NCI-H226 (cell line): ENCODE results near the gene FAM240B.
A peak's percentile ranks its signal among the peaks of the same experiment; 100 is the strongest.

ENCODE experiments used
- DNase-seq: peaks from one replicate; pipeline ENCODE4 v3.0.0-alpha.2; 2015

FAM240B gene

GRCh38 chr9:38720083-38720745 lies at the start of gene FAM240B:
Gene FAM240B, minus strand, starts transcription at chr9:38720133. Its CDS starts 16,134 bp downstream, at chr9:38703999.
- DNase-seq, result no peak

GRCh38 chr9:38768351-38768761 lies 48.4 kb upstream of the FAM240B start:
- no peak for DNase-seq

GRCh38 chr9:38765101-38765500 lies 45.2 kb upstream of the FAM240B start:
- no peak for DNase-seq

GRCh38 chr9:38761999-38762398 lies 42.1 kb upstream of the FAM240B start:
- DNase-seq, result no peak

GRCh38 chr9:38761339-38761738 lies 41.4 kb upstream of the FAM240B start:
- no peak for DNase-seq

GRCh38 chr9:38756702-38757101 lies 36.8 kb upstream of the FAM240B start:
- no peak for DNase-seq

- DNase-seq, result no peak
Observed at GRCh38 chr9:38747941-38748340, 28.0 kb upstream of the FAM240B start.

- DNase-seq, result no peak
Observed at GRCh38 chr9:38747067-38747466, 27.1 kb upstream of the FAM240B start.

GRCh38 chr9:38746303-38746702 lies 26.4 kb upstream of the FAM240B start:
- no peak for DNase-seq

GRCh38 chr9:38744484-38744883 lies 24.6 kb upstream of the FAM240B start:
- DNase-seq, result no peak

GRCh38 chr9:38737246-38737645 lies 17.3 kb upstream of the FAM240B start:
- DNase-seq, result no peak

GRCh38 chr9:38734831-38735230 lies 14.9 kb upstream of the FAM240B start:
- no peak for DNase-seq

- DNase-seq, result no peak
Observed at GRCh38 chr9:38733503-38733902, 13.6 kb upstream of the FAM240B start.

- DNase-seq, result no peak
Observed at GRCh38 chr9:38732885-38733284, 13.0 kb upstream of the FAM240B start.

GRCh38 chr9:38727497-38728001 lies 7.6 kb upstream of the FAM240B start:
- DNase-seq, result peak; percentile 41

GRCh38 chr9:38724754-38725153 lies 4.8 kb upstream of the FAM240B start:
- DNase-seq, result no peak

GRCh38 chr9:38718148-38718547 lies 1.8 kb downstream of the FAM240B start:
- DNase-seq, result no peak

- no peak for DNase-seq
Observed at GRCh38 chr9:38715684-38716083, 4.2 kb downstream of the FAM240B start.

- peak; percentile 61 for DNase-seq
Observed at GRCh38 chr9:38713426-38713825, 6.5 kb downstream of the FAM240B start.

GRCh38 chr9:38708759-38709158 lies 11.2 kb downstream of the FAM240B start:
- peak; percentile 29 for DNase-seq

- no peak for DNase-seq
Observed at GRCh38 chr9:38707885-38708637, 11.9 kb downstream of the FAM240B start.

GRCh38 chr9:38706493-38706892 lies 13.4 kb downstream of the FAM240B start:
- DNase-seq, result no peak

GRCh38 chr9:38705917-38706316 lies 14.0 kb downstream of the FAM240B start:
- DNase-seq, result no peak

- peak; percentile 65 for DNase-seq
Observed at GRCh38 chr9:38700695-38701094, 19.2 kb downstream of the FAM240B start.
